Activated naive CD8-positive, alpha-beta T cell treated with anti-CD3 and anti-CD28 coated beads, Interleukin-2, amount 10 ng/mL, durations not matched to agents 7 days and 5 days (primary cell): Measurements from ENCODE around the gene CDYL. TPM values are rescaled to one million over a fixed set of nuclear protein-coding genes. Genes with fewer than 3 reads are reported as not detected.
"Not testable (repeated sequence)": the region's sequence is repeated elsewhere in the genome, so short reads cannot be mapped to it uniquely, and the experiment has no call there.

Source experiments
- ATAC-seq: fragments of 150-1000 bp; cut with Tn5 transposase; one replicate; pipeline ENCODE4 v1.10.0; 2021; ENCODE audit warnings: low read depth, moderate library complexity
- POLR2A ChIA-PET: fragments of 350-600 bp; sonication (Branson Sonifier 250); formaldehyde crosslinking; loops from one replicate; lab custom pipeline; 2021; ENCODE audit warnings: antibody characterized with exemption; lab: Charles Lee
- DNase-seq: peaks from one replicate; pipeline ENCODE4 v3.0.0; 2021
- H3K27ac Mint-ChIP-seq: one replicate; pipeline ENCODE4 v1.8.0; 2022; ENCODE audit warnings: mild to moderate bottlenecking, mixed read lengths
- H3K27me3 Mint-ChIP-seq: one replicate; pipeline ENCODE4 v1.8.0; 2022; ENCODE audit warnings: mild to moderate bottlenecking, moderate library complexity, mixed read lengths
- H3K36me3 Mint-ChIP-seq: one replicate; pipeline ENCODE4 v1.8.0; 2021; ENCODE audit warnings: mild to moderate bottlenecking, mixed read lengths
- H3K4me1 Mint-ChIP-seq: one replicate; pipeline ENCODE4 v1.8.0; 2021; ENCODE audit warnings: mixed read lengths
- H3K4me3 Mint-ChIP-seq: one replicate; pipeline ENCODE4 v1.8.0; 2022; ENCODE audit warnings: mild to moderate bottlenecking, moderate library complexity, mixed read lengths
- H3K9me3 Mint-ChIP-seq: one replicate; pipeline ENCODE4 v1.8.0; 2021; ENCODE audit warnings: mixed read lengths
- total RNA-seq, 2 experiments: library from RNA; stranded (reverse); gene quantifications; one replicate each; pipeline ENCODE4 v1.2.3, GENCODE V29; 2021

The CDYL gene
- total RNA-seq, 2 experiments from 2014 or later, result 44.0 to 46.7 TPM

GRCh38 chr6:4865006-4865405 lies 88.8 kb downstream of the CDYL start:
- DNase-seq, H3K27me3 Mint-ChIP-seq, H3K4me1 Mint-ChIP-seq, H3K27ac Mint-ChIP-seq, H3K4me3 Mint-ChIP-seq, ATAC-seq, POLR2A ChIA-PET: not testable (repeated sequence)
- Mint-ChIP-seq H3K9me3 (peaks cover 20% of the 10 kb centered on the region), H3K36me3 (peaks cover 40% of the 10 kb centered on the region)

GRCh38 chr6:4870821-4871494 lies 94.8 kb downstream of the CDYL start:
- POLR2A ChIA-PET, result no interaction called here
- Mint-ChIP-seq H3K27ac (no peak overlapping the region), H3K27me3 (no peaks in the 10 kb centered on the region), H3K9me3 (peaks cover 12% of the 10 kb centered on the region), H3K4me1 (peaks cover 7% of the 10 kb centered on the region), H3K4me3 (no peak overlapping the region), H3K36me3 (peaks cover 18% of the 10 kb centered on the region)
- no peak for ATAC-seq
- DNase-seq, result no peak

GRCh38 chr6:4871825-4872224 lies 95.6 kb downstream of the CDYL start:
- H3K4me1 Mint-ChIP-seq, result peaks cover 7% of the 10 kb centered on the region
- DNase-seq, result no peak
- H3K9me3 Mint-ChIP-seq, result peaks cover 10% of the 10 kb centered on the region
- no peaks in the 10 kb centered on the region for H3K27me3 Mint-ChIP-seq
- H3K27ac Mint-ChIP-seq, result no peak overlapping the region
- H3K36me3 Mint-ChIP-seq, result peaks cover 17% of the 10 kb centered on the region
- ATAC-seq, result no peak
- no peak overlapping the region for H3K4me3 Mint-ChIP-seq
- POLR2A ChIA-PET, result no interaction called here

GRCh38 chr6:4872841-4873240 lies 96.6 kb downstream of the CDYL start:
- Mint-ChIP-seq H3K4me1 (peaks cover 7% of the 10 kb centered on the region), H3K9me3 (peaks cover 4% of the 10 kb centered on the region)

GRCh38 chr6:4873928-4874327 lies 97.7 kb downstream of the CDYL start:
- Mint-ChIP-seq H3K36me3 (peaks cover 9% of the 10 kb centered on the region), H3K27me3 (no peaks in the 10 kb centered on the region), H3K4me1 (peaks cover 7% of the 10 kb centered on the region), H3K27ac (no peak overlapping the region), H3K9me3 (peaks cover 1% of the 10 kb centered on the region), H3K4me3 (no peak overlapping the region)
- POLR2A ChIA-PET, result no interaction called here
- no peak for ATAC-seq
- DNase-seq, result no peak

More at GRCh38 chr6:4872841-4873240, 96.6 kb downstream of the CDYL start:
- POLR2A ChIA-PET, result no interaction called here
- no peak overlapping the region for H3K4me3 Mint-ChIP-seq
- no peak for ATAC-seq
- DNase-seq, result no peak
- peaks cover 11% of the 10 kb centered on the region for H3K36me3 Mint-ChIP-seq
- no peaks in the 10 kb centered on the region for H3K27me3 Mint-ChIP-seq
- H3K27ac Mint-ChIP-seq, result no peak overlapping the region

- no peak overlapping the region for H3K27ac Mint-ChIP-seq
- H3K27me3 Mint-ChIP-seq, result no peaks in the 10 kb centered on the region
- H3K4me3 Mint-ChIP-seq, result no peak overlapping the region
- ATAC-seq, result no peak
- peaks cover 2% of the 10 kb centered on the region for H3K4me1 Mint-ChIP-seq
- POLR2A ChIA-PET, result no interaction called here
- H3K9me3 Mint-ChIP-seq, result peaks cover 2% of the 10 kb centered on the region
- H3K36me3 Mint-ChIP-seq, result peaks cover 8% of the 10 kb centered on the region
- DNase-seq, result no peak
Observed at GRCh38 chr6:4879741-4880275, 103.6 kb downstream of the CDYL start.

- ATAC-seq (no peak), DNase-seq (no peak)
- Mint-ChIP-seq H3K36me3 (peaks cover 4% of the 10 kb centered on the region), H3K4me3 (no peak overlapping the region), H3K27me3 (no peaks in the 10 kb centered on the region), H3K27ac (no peak overlapping the region), H3K9me3 (peaks cover 2% of the 10 kb centered on the region), H3K4me1 (peaks cover 2% of the 10 kb centered on the region)
- POLR2A ChIA-PET, result no interaction called here
Observed at GRCh38 chr6:4880363-4880762, 104.2 kb downstream of the CDYL start.

GRCh38 chr6:4883298-4883697 lies 107.1 kb downstream of the CDYL start:
- POLR2A ChIA-PET, result no interaction called here
- H3K36me3 Mint-ChIP-seq, result peaks cover 7% of the 10 kb centered on the region

GRCh38 chr6:4884646-4885340 lies 108.6 kb downstream of the CDYL start:
- Mint-ChIP-seq H3K4me3 (no peak overlapping the region), H3K4me1 (peaks cover 3% of the 10 kb centered on the region), H3K36me3 (peaks cover 9% of the 10 kb centered on the region), H3K27ac (no peak overlapping the region), H3K9me3 (peaks cover 8% of the 10 kb centered on the region), H3K27me3 (no peaks in the 10 kb centered on the region)
- no peak for ATAC-seq
- no peak for DNase-seq
- POLR2A ChIA-PET, result interaction anchor here (0.7 kb wide), 1 partner anchor 15 kb away, joined by 3 read pairs; no protein-coding TSS in a partner anchor

More at GRCh38 chr6:4883298-4883697, 107.1 kb downstream of the CDYL start:
- no peak overlapping the region for H3K4me3 Mint-ChIP-seq
- no peak overlapping the region for H3K27ac Mint-ChIP-seq
- peaks cover 8% of the 10 kb centered on the region for H3K9me3 Mint-ChIP-seq
- ATAC-seq (no peak), DNase-seq (no peak)
- peaks cover 4% of the 10 kb centered on the region for H3K4me1 Mint-ChIP-seq
- H3K27me3 Mint-ChIP-seq, result no peaks in the 10 kb centered on the region

GRCh38 chr6:4885341-4885933 lies 109.2 kb downstream of the CDYL start:
- no peak overlapping the region for H3K4me3 Mint-ChIP-seq
- peaks cover 2% of the 10 kb centered on the region for H3K4me1 Mint-ChIP-seq
- H3K9me3 Mint-ChIP-seq, result peaks cover 7% of the 10 kb centered on the region
- POLR2A ChIA-PET, result interaction anchor here (0.7 kb wide), 1 partner anchor 15 kb away, joined by 3 read pairs; no protein-coding TSS in a partner anchor
- peaks cover 7% of the 10 kb centered on the region for H3K36me3 Mint-ChIP-seq
- DNase-seq (no peak), ATAC-seq (no peak)
- H3K27me3 Mint-ChIP-seq, result no peaks in the 10 kb centered on the region
- no peak overlapping the region for H3K27ac Mint-ChIP-seq

GRCh38 chr6:4888841-4889240 lies 112.6 kb downstream of the CDYL start:
- Mint-ChIP-seq H3K36me3 (peaks cover 12% of the 10 kb centered on the region), H3K4me1 (peaks cover 4% of the 10 kb centered on the region), H3K4me3 (no peak overlapping the region), H3K9me3 (peaks cover 7% of the 10 kb centered on the region), H3K27me3 (no peaks in the 10 kb centered on the region), H3K27ac (no peak overlapping the region)
- POLR2A ChIA-PET, result no interaction called here
- no peak for DNase-seq
- ATAC-seq, result no peak

- Mint-ChIP-seq H3K27me3 (no peaks in the 10 kb centered on the region), H3K27ac (no peak overlapping the region), H3K9me3 (peaks cover 7% of the 10 kb centered on the region), H3K4me3 (no peak overlapping the region), H3K36me3 (peaks cover 19% of the 10 kb centered on the region), H3K4me1 (peaks cover 4% of the 10 kb centered on the region)
- no peak for DNase-seq
- no peak for ATAC-seq
- POLR2A ChIA-PET, result no interaction called here
Observed at GRCh38 chr6:4889701-4890100, 113.5 kb downstream of the CDYL start.

GRCh38 chr6:4890191-4890590 lies 114.0 kb downstream of the CDYL start:
- H3K4me1 Mint-ChIP-seq, result peaks cover 4% of the 10 kb centered on the region
- H3K9me3 Mint-ChIP-seq, result peaks cover 7% of the 10 kb centered on the region
- H3K27ac Mint-ChIP-seq, result no peak overlapping the region
- DNase-seq (no peak), ATAC-seq (no peak)
- H3K4me3 Mint-ChIP-seq, result no peak overlapping the region
- POLR2A ChIA-PET, result no interaction called here
- H3K27me3 Mint-ChIP-seq, result no peaks in the 10 kb centered on the region
- peaks cover 20% of the 10 kb centered on the region for H3K36me3 Mint-ChIP-seq
